GM23338 (cell line): ENCODE results near the gene STAT6. TPM values are rescaled to one million over a fixed set of nuclear protein-coding genes. Genes with fewer than 3 reads are reported as not detected.

Source experiments
- ATAC-seq: fragments of 200-7000 bp; cut with Tn5 transposase; 3 replicates; pipeline ENCODE4 v1.9.1; 2020
- DNase-seq: peaks from one replicate; pipeline ENCODE4 v3.0.0-alpha.2; 2015; ENCODE audit warnings: low spot score
- H2AFZ ChIP-seq: fragments of 200-600 bp; sonication (generic); 2 replicates; pipeline ENCODE4 v1.8.0; 2016; ENCODE audit warnings: antibody characterized with exemption, mild to moderate bottlenecking, moderate library complexity
- H3F3A ChIP-seq: fragments of 200-600 bp; sonication (generic); replicated peaks from 2 replicates; pipeline ENCODE4 v1.8.0; 2017; ENCODE audit warnings: antibody characterized with exemption, mixed run types, low read depth
- H3K27ac ChIP-seq: fragments of 200-600 bp; sonication (generic); 2 replicates; pipeline ENCODE4 v1.6.1; 2016; ENCODE audit warnings: low read depth
- H3K27me3 ChIP-seq: fragments of 200-600 bp; sonication (generic); 2 replicates; pipeline ENCODE4 v1.8.0; 2016; ENCODE audit warnings: mild to moderate bottlenecking, mixed run types, moderate library complexity; ENCODE audit not compliant: insufficient read depth
- H3K36me3 ChIP-seq: fragments of 200-600 bp; sonication (generic); 2 replicates; pipeline ENCODE4 v1.8.0; 2016; ENCODE audit warnings: mild to moderate bottlenecking; ENCODE audit not compliant: insufficient read depth
- H3K4me1 ChIP-seq: fragments of 200-600 bp; sonication (generic); 2 replicates; pipeline ENCODE4 v1.8.0; 2016; ENCODE audit warnings: mild to moderate bottlenecking, moderate library complexity; ENCODE audit not compliant: insufficient read depth
- H3K4me2 ChIP-seq: fragments of 200-600 bp; sonication (generic); 2 replicates; pipeline ENCODE4 v1.7.1; 2017; ENCODE audit warnings: mixed run types
- H3K4me3 ChIP-seq: fragments of 200-600 bp; sonication (generic); 2 replicates; pipeline ENCODE4 v1.6.1; 2016; ENCODE audit warnings: mixed run types
- H3K79me2 ChIP-seq: fragments of 200-600 bp; sonication (generic); replicated peaks from 2 replicates; pipeline ENCODE4 v1.8.0; 2017; ENCODE audit warnings: mild to moderate bottlenecking; ENCODE audit not compliant: insufficient read depth
- H3K9me2 ChIP-seq: fragments of 200-600 bp; sonication (generic); 2 replicates; pipeline ENCODE4 v1.8.0; 2017; ENCODE audit not compliant: insufficient read depth
- H4K20me1 ChIP-seq: fragments of 200-600 bp; sonication (generic); replicated peaks from 2 replicates; pipeline ENCODE4 v1.8.0; 2017; ENCODE audit warnings: mild to moderate bottlenecking; ENCODE audit not compliant: insufficient read depth
- H3K27ac Mint-ChIP-seq: 2 replicates; pipeline ENCODE4 v1.8.0; 2020; ENCODE audit warnings: inconsistent platforms, mild to moderate bottlenecking, moderate library complexity, mixed read lengths
- H3K27me3 Mint-ChIP-seq: 3 replicates; pipeline ENCODE4 v1.8.0; 2022; ENCODE audit warnings: low read depth, mild to moderate bottlenecking, moderate library complexity, mixed read lengths, inconsistent platforms; ENCODE audit not compliant: insufficient read depth, poor library complexity
- H3K36me3 Mint-ChIP-seq: 3 replicates; pipeline ENCODE4 v1.8.0; 2021; ENCODE audit warnings: low read depth, mild to moderate bottlenecking, inconsistent platforms, moderate library complexity, mixed read lengths
- H3K4me1 Mint-ChIP-seq: 3 replicates; pipeline ENCODE4 v1.8.0; 2020; ENCODE audit warnings: mild to moderate bottlenecking, inconsistent platforms, mixed read lengths
- H3K4me3 Mint-ChIP-seq: 3 replicates; pipeline ENCODE4 v1.8.0; 2021; ENCODE audit warnings: moderate library complexity, mild to moderate bottlenecking, inconsistent platforms, mixed read lengths
- H3K9me3 Mint-ChIP-seq: 3 replicates; pipeline ENCODE4 v1.8.0; 2020; ENCODE audit warnings: moderate library complexity, mild to moderate bottlenecking, inconsistent platforms, mixed read lengths
- CREB1 ChIP-seq: fragments of 250-450 bp; sonication (Bioruptor Pico); IDR thresholded peaks from 2 replicates; pipeline ENCODE4 v1.5.0; 2020; ENCODE audit warnings: low read depth, mild to moderate bottlenecking, moderate library complexity
- EZH2phosphoT487 ChIP-seq: fragments of 200-600 bp; sonication (generic); IDR thresholded peaks from one replicate; pipeline ENCODE4 v1.8.1; 2018; ENCODE audit warnings: antibody characterized with exemption; ENCODE audit not compliant: unreplicated experiment
- NANOG ChIP-seq: IDR thresholded peaks from 2 replicates; pipeline ENCODE4 v1.6.1; 2016; ENCODE audit warnings: antibody characterized with exemption, borderline replicate concordance
- POLR2AphosphoS5 ChIP-seq: IDR thresholded peaks from 2 replicates; pipeline ENCODE4 v1.6.1; 2016; ENCODE audit warnings: antibody characterized with exemption, low read depth
- REST ChIP-seq: IDR thresholded peaks from one replicate; pipeline ENCODE4 v1.6.1; 2018; ENCODE audit warnings: antibody characterized with exemption; ENCODE audit not compliant: unreplicated experiment
- polyA plus RNA-seq: library from polyadenylated mRNA; unstranded; fragments of >200 nt; fragmentation: Nextera tagmentation; extraction: Ambion mirVana; gene quantifications from 2 replicates; pipeline ENCODE4 v1.2.1, GENCODE V29; 2016
- total RNA-seq: library from RNA; depleted of rRNA; stranded (reverse); fragments of >200 nt; shearing (Covaris generic); gene quantifications from 2 replicates; pipeline ENCODE4 v1.2.3, GENCODE V29; 2014
- TF ChIP-seq, protein P1 (sequence below): fragments of 250-450 bp; sonication (Bioruptor Pico); IDR thresholded peaks from 2 replicates; pipeline ENCODE4 v1.5.0; 2020; ENCODE audit warnings: mild to moderate bottlenecking, moderate library complexity
- TF ChIP-seq, protein P2 (sequence below), 2 experiments: fragments of 200-600 bp in 1 of 2; sonication (generic) in 1 of 2; conservative IDR thresholded peaks; 2 replicates each; pipeline versions ENCODE4 v1.5.1 to v1.6.1; 2016 to 2017; ENCODE audit warnings: antibody characterized with exemption in 2 of 2, low read depth in 2 of 2, mild to moderate bottlenecking in 2 of 2, moderate library complexity in 1 of 2

STAT6 gene
- total and polyA plus RNA-seq, 2 experiments from 2014 or later, result 14.3 to 28.1 TPM

GRCh38 chr12:57129321-57129842, 18.2 kb upstream of the STAT6 start (continued):
- TF ChIP-seq, protein P1, sequence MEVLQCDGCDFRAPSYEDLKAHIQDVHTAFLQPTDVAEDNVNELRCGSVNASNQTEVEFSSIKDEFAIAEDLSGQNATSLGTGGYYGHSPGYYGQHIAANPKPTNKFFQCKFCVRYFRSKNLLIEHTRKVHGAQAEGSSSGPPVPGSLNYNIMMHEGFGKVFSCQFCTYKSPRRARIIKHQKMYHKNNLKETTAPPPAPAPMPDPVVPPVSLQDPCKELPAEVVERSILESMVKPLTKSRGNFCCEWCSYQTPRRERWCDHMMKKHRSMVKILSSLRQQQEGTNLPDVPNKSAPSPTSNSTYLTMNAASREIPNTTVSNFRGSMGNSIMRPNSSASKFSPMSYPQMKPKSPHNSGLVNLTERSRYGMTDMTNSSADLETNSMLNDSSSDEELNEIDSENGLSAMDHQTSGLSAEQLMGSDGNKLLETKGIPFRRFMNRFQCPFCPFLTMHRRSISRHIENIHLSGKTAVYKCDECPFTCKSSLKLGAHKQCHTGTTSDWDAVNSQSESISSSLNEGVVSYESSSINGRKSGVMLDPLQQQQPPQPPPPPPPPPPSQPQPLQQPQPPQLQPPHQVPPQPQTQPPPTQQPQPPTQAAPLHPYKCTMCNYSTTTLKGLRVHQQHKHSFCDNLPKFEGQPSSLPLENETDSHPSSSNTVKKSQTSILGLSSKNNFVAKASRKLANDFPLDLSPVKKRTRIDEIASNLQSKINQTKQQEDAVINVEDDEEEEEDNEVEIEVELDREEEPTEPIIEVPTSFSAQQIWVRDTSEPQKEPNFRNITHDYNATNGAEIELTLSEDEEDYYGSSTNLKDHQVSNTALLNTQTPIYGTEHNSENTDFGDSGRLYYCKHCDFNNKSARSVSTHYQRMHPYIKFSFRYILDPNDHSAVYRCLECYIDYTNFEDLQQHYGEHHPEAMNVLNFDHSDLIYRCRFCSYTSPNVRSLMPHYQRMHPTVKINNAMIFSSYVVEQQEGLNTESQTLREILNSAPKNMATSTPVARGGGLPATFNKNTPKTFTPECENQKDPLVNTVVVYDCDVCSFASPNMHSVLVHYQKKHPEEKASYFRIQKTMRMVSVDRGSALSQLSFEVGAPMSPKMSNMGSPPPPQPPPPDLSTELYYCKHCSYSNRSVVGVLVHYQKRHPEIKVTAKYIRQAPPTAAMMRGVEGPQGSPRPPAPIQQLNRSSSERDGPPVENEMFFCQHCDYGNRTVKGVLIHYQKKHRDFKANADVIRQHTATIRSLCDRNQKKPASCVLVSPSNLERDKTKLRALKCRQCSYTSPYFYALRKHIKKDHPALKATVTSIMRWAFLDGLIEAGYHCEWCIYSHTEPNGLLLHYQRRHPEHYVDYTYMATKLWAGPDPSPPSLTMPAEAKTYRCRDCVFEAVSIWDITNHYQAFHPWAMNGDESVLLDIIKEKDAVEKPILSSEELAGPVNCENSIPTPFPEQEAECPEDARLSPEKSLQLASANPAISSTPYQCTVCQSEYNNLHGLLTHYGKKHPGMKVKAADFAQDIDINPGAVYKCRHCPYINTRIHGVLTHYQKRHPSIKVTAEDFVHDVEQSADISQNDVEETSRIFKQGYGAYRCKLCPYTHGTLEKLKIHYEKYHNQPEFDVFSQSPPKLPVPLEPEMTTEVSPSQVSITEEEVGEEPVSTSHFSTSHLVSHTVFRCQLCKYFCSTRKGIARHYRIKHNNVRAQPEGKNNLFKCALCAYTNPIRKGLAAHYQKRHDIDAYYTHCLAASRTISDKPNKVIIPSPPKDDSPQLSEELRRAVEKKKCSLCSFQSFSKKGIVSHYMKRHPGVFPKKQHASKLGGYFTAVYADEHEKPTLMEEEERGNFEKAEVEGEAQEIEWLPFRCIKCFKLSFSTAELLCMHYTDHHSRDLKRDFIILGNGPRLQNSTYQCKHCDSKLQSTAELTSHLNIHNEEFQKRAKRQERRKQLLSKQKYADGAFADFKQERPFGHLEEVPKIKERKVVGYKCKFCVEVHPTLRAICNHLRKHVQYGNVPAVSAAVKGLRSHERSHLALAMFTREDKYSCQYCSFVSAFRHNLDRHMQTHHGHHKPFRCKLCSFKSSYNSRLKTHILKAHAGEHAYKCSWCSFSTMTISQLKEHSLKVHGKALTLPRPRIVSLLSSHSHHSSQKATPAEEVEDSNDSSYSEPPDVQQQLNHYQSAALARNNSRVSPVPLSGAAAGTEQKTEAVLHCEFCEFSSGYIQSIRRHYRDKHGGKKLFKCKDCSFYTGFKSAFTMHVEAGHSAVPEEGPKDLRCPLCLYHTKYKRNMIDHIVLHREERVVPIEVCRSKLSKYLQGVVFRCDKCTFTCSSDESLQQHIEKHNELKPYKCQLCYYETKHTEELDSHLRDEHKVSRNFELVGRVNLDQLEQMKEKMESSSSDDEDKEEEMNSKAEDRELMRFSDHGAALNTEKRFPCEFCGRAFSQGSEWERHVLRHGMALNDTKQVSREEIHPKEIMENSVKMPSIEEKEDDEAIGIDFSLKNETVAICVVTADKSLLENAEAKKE, result no peak
- no peak for TF ChIP-seq NANOG
- no peak for TF ChIP-seq CREB1 (CRISPR knock-in tag)

DNA sequence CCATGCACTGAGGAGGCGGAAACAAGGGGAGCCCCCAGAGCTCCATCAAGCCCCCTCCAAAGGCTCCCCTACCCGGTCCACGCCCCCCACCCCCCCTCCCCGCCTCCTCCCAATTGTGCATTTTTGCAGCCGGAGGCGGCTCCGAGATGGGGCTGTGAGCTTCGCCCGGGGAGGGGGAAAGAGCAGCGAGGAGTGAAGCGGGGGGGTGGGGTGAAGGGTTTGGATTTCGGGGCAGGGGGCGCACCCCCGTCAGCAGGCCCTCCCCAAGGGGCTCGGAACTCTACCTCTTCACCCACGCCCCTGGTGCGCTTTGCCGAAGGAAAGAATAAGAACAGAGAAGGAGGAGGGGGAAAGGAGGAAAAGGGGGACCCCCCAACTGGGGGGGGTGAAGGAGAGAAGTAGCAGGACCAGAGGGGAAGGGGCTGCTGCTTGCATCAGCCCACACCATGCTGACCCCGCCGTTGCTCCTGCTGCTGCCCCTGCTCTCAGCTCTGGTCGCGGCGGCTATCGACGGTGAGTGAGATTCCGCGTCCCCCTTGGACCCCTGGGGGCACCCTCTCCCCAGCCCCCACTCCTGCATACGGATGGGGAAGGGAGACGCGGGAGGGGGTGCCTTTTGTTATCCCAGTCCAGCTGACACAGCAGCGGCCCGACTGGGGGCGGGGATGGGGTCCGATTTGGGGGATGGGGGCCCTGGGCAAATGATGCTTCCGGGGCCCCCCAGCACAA, 17.5 kb upstream of the STAT6 start:
- DNase-seq, result peak; percentile 71
- no peak overlapping the region for H2AFZ ChIP-seq
- no peak; the same call in 1 of the 2 replicates for TF ChIP-seq POLR2AphosphoS5
- no peak for TF ChIP-seq REST
- TF ChIP-seq EZH2phosphoT487, result no peak
- TF ChIP-seq, protein P2, sequence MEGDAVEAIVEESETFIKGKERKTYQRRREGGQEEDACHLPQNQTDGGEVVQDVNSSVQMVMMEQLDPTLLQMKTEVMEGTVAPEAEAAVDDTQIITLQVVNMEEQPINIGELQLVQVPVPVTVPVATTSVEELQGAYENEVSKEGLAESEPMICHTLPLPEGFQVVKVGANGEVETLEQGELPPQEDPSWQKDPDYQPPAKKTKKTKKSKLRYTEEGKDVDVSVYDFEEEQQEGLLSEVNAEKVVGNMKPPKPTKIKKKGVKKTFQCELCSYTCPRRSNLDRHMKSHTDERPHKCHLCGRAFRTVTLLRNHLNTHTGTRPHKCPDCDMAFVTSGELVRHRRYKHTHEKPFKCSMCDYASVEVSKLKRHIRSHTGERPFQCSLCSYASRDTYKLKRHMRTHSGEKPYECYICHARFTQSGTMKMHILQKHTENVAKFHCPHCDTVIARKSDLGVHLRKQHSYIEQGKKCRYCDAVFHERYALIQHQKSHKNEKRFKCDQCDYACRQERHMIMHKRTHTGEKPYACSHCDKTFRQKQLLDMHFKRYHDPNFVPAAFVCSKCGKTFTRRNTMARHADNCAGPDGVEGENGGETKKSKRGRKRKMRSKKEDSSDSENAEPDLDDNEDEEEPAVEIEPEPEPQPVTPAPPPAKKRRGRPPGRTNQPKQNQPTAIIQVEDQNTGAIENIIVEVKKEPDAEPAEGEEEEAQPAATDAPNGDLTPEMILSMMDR (conservative IDR thresholded peaks at IDR 0.05; ENCODE audit: low read depth in 2 of 2), result no peak
- TF ChIP-seq NANOG, result no peak

More for the DNA sequence above, 17.5 kb upstream of the STAT6 start:
- H3F3A ChIP-seq, result peaks cover 12% of the 10 kb centered on the region; the same call in 1 of the 2 replicates
- peak overlapping the region; percentile 86 for H3K4me3 Mint-ChIP-seq
- peaks cover 3% of the 10 kb centered on the region; the same call in 1 of the 2 replicates for H3K36me3 ChIP-seq
- peaks cover 20% of the 10 kb centered on the region for H3K36me3 Mint-ChIP-seq
- peaks cover 46% of the 10 kb centered on the region for H3K27me3 Mint-ChIP-seq
- H3K27ac Mint-ChIP-seq, result peak overlapping the region; percentile 93
- H3K9me2 ChIP-seq, result no peaks in the 10 kb centered on the region
- peak overlapping the region; percentile 97 for H3K27ac ChIP-seq
- peaks cover 5% of the 10 kb centered on the region; the same call in 1 of the 3 replicates for H3K9me3 Mint-ChIP-seq
- peaks cover 52% of the 10 kb centered on the region for H3K4me1 ChIP-seq
- peaks cover 23% of the 10 kb centered on the region for H4K20me1 ChIP-seq
- peak; percentile 46 for ATAC-seq
- peaks cover 48% of the 10 kb centered on the region for H3K79me2 ChIP-seq
- peaks cover 60% of the 10 kb centered on the region for H3K4me1 Mint-ChIP-seq
- H3K4me3 ChIP-seq, result peak overlapping the region; percentile 98
- no peaks in the 10 kb centered on the region for H3K27me3 ChIP-seq
- peak overlapping the region; percentile 93 for H3K4me2 ChIP-seq
